ENCODE measurements around the gene SLC37A1.

DNA sequence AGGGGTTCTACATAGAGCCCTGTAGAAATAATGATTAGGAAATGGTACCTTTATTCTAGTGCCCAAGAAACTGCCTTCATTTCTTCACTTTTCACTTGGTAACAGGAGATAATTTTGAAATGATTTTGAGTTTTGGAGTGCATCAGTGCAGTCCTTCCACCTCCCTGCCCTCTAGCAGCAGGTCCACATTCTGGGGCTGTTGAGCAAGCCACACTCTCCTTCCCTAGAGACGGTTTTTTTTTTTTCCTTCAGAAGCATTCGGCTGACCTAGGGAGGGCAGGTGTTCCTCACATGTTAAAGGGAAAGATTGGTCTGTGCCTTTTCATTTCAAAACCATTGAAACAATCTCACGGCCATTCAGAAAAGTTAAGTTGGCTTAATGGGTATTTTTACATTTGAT, 39.8 kb downstream of the SLC37A1 start:
- TF ChIP-seq, protein P1, sequence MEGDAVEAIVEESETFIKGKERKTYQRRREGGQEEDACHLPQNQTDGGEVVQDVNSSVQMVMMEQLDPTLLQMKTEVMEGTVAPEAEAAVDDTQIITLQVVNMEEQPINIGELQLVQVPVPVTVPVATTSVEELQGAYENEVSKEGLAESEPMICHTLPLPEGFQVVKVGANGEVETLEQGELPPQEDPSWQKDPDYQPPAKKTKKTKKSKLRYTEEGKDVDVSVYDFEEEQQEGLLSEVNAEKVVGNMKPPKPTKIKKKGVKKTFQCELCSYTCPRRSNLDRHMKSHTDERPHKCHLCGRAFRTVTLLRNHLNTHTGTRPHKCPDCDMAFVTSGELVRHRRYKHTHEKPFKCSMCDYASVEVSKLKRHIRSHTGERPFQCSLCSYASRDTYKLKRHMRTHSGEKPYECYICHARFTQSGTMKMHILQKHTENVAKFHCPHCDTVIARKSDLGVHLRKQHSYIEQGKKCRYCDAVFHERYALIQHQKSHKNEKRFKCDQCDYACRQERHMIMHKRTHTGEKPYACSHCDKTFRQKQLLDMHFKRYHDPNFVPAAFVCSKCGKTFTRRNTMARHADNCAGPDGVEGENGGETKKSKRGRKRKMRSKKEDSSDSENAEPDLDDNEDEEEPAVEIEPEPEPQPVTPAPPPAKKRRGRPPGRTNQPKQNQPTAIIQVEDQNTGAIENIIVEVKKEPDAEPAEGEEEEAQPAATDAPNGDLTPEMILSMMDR (conservative IDR thresholded peaks at IDR 0.05; ENCODE audit: low read depth, low read length): no peak
- no peak for TF ChIP-seq EZH2 (IDR thresholded peaks at IDR 0.05; ENCODE audit: borderline replicate concordance, low read depth, low read length, poor library complexity, severe bottlenecking)

Data from A673 (cell line).